Ovary (tissue), 9 donors: ENCODE measurements around the gene CCDC60. TPM values are rescaled to one million over a fixed set of nuclear protein-coding genes. Genes with fewer than 3 reads are reported as not detected.

Source experiments
- DNase-seq, 5 donors: peaks; one replicate each; pipeline ENCODE4 v3.0.0-alpha.2; 2019 to 2020
- H3K27ac ChIP-seq, 2 donors: fragments of 200-600 bp; one replicate each; pipeline versions ENCODE4 v1.5.1 to v1.8.0; 2019 to 2022
- H3K27me3 ChIP-seq: fragments of 200-600 bp; one replicate; pipeline ENCODE4 v1.8.0; 2022
- H3K36me3 ChIP-seq: fragments of 200-600 bp; sonication (generic); one replicate; pipeline ENCODE4 v1.5.1; 2019
- H3K4me1 ChIP-seq: one replicate; pipeline ENCODE4 v1.8.1; 2013; ENCODE audit warnings: mild to moderate bottlenecking, moderate library complexity; ENCODE audit not compliant: insufficient read depth
- H3K4me3 ChIP-seq: fragments of 200-600 bp; sonication (generic); one replicate; pipeline ENCODE4 v1.5.1; 2017
- H3K9me3 ChIP-seq, 2 donors: fragments of 200-600 bp in 1 of 2; sonication (generic) in 1 of 2; one replicate each; pipeline versions ENCODE4 v1.5.1 to v1.8.1; 2013 to 2019; ENCODE audit warnings: mild to moderate bottlenecking in 1 of 2, moderate library complexity in 1 of 2
- CTCF ChIP-seq, 3 donors: fragments of 450-650 bp in 2 of 3; fragments of 200-600 bp in 1 of 3; IDR thresholded peaks; one replicate each; pipeline versions ENCODE4 v1.5.1 to v1.8.0; 2016 to 2022; ENCODE audit warnings: antibody characterized with exemption in 3 of 3, mild to moderate bottlenecking in 1 of 3
- EP300 ChIP-seq: sonication (generic); formaldehyde crosslinking; IDR thresholded peaks from one replicate; pipeline ENCODE4 v1.6.1; 2017; ENCODE audit warnings: antibody characterized with exemption
- POLR2A ChIP-seq: fragments of 450-650 bp; IDR thresholded peaks from one replicate; pipeline ENCODE4 v1.6.1; 2017; ENCODE audit warnings: antibody characterized with exemption, mild to moderate bottlenecking, moderate library complexity
- WGBS, 3 donors: extraction: QIAGEN DNeasy Blood & Tissue Kit in 1 of 3; methylation state at CpG; one replicate each; pipeline versions ENCODE4 v1.1.5 to v1.1.7; 2013 to 2017; 5-methylcytosine and 5-hydroxymethylcytosine counted together
- intact Hi-C, 4 donors: fragments of 100-400 bp; cut with DNase I; formaldehyde crosslinking; loops; one replicate each; pipeline versions ENCODE4 v1.11.0 to v1.15.1; 2022 to 2023
- polyA plus RNA-seq, 2 donors: library from polyadenylated mRNA; stranded (reverse); fragments of 200-250 nt in 1 of 2; fragments of 350-450 nt in 1 of 2; fragmentation: Illumina TruSeq in 1 of 2; extraction: RNeasy Lipid Tissue Mini Kit (QIAGEN cat#74804) in 1 of 2; gene quantifications; one replicate each; pipeline ENCODE4 v1.2.3, GENCODE V29; 2013 to 2014
- total RNA-seq, 7 donors: library from RNA; depleted of rRNA in 2 of 7; stranded (reverse); fragments of >200 nt in 2 of 7; fragmentation: NEBNext Ultra II Directional in 3 of 7; extraction: Animal tissue kit (Norgen Biotek cat#: 25700) in 3 of 7; gene quantifications; one replicate each; pipeline versions ENCODE4 v1.1.0 to v1.2.4, GENCODE V29; 2016 to 2023
- donor health status: DM: no; HTN: no; CAD: no; lungs with moderate emphysema.
- donor health status: DM: no; HTN: no; CAD: no.
- donor health status: Bipolar disorder and iron deficiency.
- donor health status: DM: yes; HTN: yes; CAD: no.
- donor health status: DM: no; HTN: no; CAD: no.
- donor health status: DM: yes; HTN: yes; CAD: no.

CCDC60 gene
- total and polyA plus RNA-seq, 9 donors: 0.32 to 9.1 (median 0.59) TPM; not detected in 3

DNA sequence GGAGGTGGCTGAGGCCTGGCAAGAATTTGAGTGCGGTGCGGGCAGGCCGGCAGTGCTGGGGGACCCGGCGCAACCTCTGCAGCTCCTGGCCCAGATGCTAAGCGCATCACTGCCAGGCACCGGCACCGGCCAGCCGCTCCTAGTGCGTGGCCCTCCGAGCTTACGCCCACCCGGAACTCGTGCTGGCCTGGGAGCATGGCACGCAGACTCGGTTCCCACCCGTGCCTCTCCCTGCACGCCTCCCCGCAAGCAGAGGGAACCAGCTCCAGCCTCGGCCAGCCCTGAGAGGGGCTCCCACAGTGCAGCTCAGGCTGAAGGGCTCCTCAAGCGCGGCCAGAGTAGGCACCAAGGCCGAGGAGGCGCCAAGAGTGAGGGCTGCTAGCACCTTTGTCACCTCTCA, 63.7 kb downstream of the CCDC60 start:
- H3K4me1 ChIP-seq: no peaks in the 10 kb centered on the region
- intact Hi-C loops: no loop called here
- DNase-seq: no peak
- no peaks in the 10 kb centered on the region for H3K36me3 ChIP-seq
- no peaks in the 10 kb centered on the region for H3K27me3 ChIP-seq
- no peak overlapping the region for H3K27ac ChIP-seq
- TF ChIP-seq POLR2A (no peak), CTCF (IDR thresholded peaks at IDR 0.05) (no peak), EP300 (no peak)
- no peak overlapping the region for H3K4me3 ChIP-seq
- peaks cover 0 to 4% of the 10 kb centered on the region in 2 donors for H3K9me3 ChIP-seq
- WGBS, 3 donors: 92 to 96% (median 94%) methylated on average over 24 of the region's 24 CpGs

DNA sequence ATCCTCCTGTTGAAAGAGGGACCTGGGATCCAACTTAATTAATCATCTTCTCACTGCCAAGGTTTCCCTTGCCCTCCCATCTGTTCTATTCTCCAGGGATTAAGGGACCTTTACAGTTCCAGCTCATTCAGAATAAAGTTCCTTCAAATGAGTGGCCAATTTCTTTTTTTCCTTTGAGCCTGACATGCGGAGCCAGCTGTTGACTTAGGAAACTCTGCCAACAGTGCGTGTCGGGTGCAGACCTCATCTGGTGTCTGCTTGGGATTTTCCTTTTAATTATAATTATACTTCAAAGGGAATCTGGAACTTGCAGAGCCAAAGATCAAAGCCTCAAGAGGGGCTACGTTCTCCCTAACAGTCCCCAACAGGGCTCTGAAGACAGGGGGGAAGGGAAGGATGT, 64.8 kb downstream of the CCDC60 start:
- Histone ChIP-seq H3K27ac (no peak overlapping the region), H3K27me3 (no peaks in the 10 kb centered on the region), H3K4me1 (no peaks in the 10 kb centered on the region), H3K9me3 (peaks cover 0 to 4% of the 10 kb centered on the region in 2 donors), H3K4me3 (no peak overlapping the region), H3K36me3 (no peaks in the 10 kb centered on the region)
- WGBS, 3 donors: 3 to 23% (median 7%) methylated on average over 4 of the region's 4 CpGs
- no peak for DNase-seq
- no peak for TF ChIP-seq EP300
- no peak for TF ChIP-seq CTCF (IDR thresholded peaks at IDR 0.05)
- TF ChIP-seq POLR2A: no peak
- intact Hi-C loops: no loop called here

- no peak for DNase-seq
- H3K27ac ChIP-seq: no peak overlapping the region
- TF ChIP-seq EP300 (no peak), POLR2A (no peak), CTCF (IDR thresholded peaks at IDR 0.05) (no peak)
- no peaks in the 10 kb centered on the region for H3K27me3 ChIP-seq
- H3K36me3 ChIP-seq: no peaks in the 10 kb centered on the region
- no peak overlapping the region for H3K4me3 ChIP-seq
- intact Hi-C loops: no loop called here
- H3K9me3 ChIP-seq: no peaks in the 10 kb centered on the region
- H3K4me1 ChIP-seq: no peaks in the 10 kb centered on the region
- WGBS, 3 donors: 52 to 75% (median 72%) methylated on average over 2 of the region's 2 CpGs
Observed at GRCh38 chr12:119406308-119406707, 71.8 kb downstream of the CCDC60 start.

- no peak overlapping the region for H3K4me3 ChIP-seq
- H3K36me3 ChIP-seq: no peaks in the 10 kb centered on the region
- intact Hi-C loops: no loop called here
- H3K9me3 ChIP-seq: no peaks in the 10 kb centered on the region
- 76 to 87% (median 81%) methylated on average over 4 of the region's 4 CpGs for WGBS, 3 donors
- no peak overlapping the region for H3K27ac ChIP-seq
- TF ChIP-seq CTCF (IDR thresholded peaks at IDR 0.05) (no peak), POLR2A (no peak), EP300 (no peak)
- no peaks in the 10 kb centered on the region for H3K27me3 ChIP-seq
- H3K4me1 ChIP-seq: no peaks in the 10 kb centered on the region
- DNase-seq: no peak
Observed at GRCh38 chr12:119406811-119407210, 72.3 kb downstream of the CCDC60 start.

- Histone ChIP-seq H3K27me3 (no peaks in the 10 kb centered on the region), H3K4me3 (no peak overlapping the region), H3K9me3 (no peaks in the 10 kb centered on the region), H3K4me1 (no peaks in the 10 kb centered on the region), H3K27ac (no peak overlapping the region), H3K36me3 (no peaks in the 10 kb centered on the region)
- intact Hi-C loops: no loop called here
- WGBS, 3 donors: 90 to 95% (median 93%) methylated on average over 4 of the region's 4 CpGs
- TF ChIP-seq CTCF (IDR thresholded peaks at IDR 0.05) (no peak), POLR2A (no peak), EP300 (no peak)
- no peak for DNase-seq
Observed at GRCh38 chr12:119409043-119409442, 74.5 kb downstream of the CCDC60 start.
